Measurements from ENCODE around the gene ANXA4. TPM values are rescaled to one million over a fixed set of nuclear protein-coding genes. Genes with fewer than 3 reads are reported as not detected.
A peak's percentile ranks its signal among the peaks of the same experiment; 100 is the strongest.
"Not testable (repeated sequence)": the region's sequence is repeated elsewhere in the genome, so short reads cannot be mapped to it uniquely, and the experiment has no call there.

ANXA4 gene
- total and polyA plus RNA-seq, 4 donors, result 75.0 to 170 (median 93.6) TPM

GRCh38 chr2:69714539-69715220, 27.3 kb upstream of the ANXA4 start:
- H3K36me3 ChIP-seq (ENCODE audit: control insufficient read depth in 4 of 4, insufficient read depth in 4 of 4, low read length in 4 of 4); H3K9me3 ChIP-seq (ENCODE audit: control insufficient read depth in 4 of 4, insufficient read depth in 3 of 4, low read length in 3 of 4); H3K27me3 ChIP-seq (ENCODE audit: control insufficient read depth in 3 of 3, insufficient read depth in 3 of 3, low read length in 2 of 3); H3K27ac ChIP-seq (ENCODE audit: low read depth in 1 of 2, low read length in 1 of 2); H3K4me3 ChIP-seq; H3K4me1 ChIP-seq (ENCODE audit: control insufficient read depth in 5 of 5, insufficient read depth in 5 of 5, low read length in 5 of 5); H3K9ac ChIP-seq (ENCODE audit: insufficient read depth in 1 of 2, low read length in 2 of 2): not testable (repeated sequence)
- ATAC-seq (ENCODE audit: insufficient read depth, low FRiP score) (peak; percentile 90), DNase-seq (peak; percentile 71 to 72 (median 71))
- peak; percentile 88 for TF ChIP-seq CTCF (IDR thresholded peaks at IDR 0.05; ENCODE audit: control extremely low read depth, extremely low read depth)
- WGBS, 2 donors, result 25 to 26% methylated on average over 9 of the region's 9 CpGs

- H3K9me3 ChIP-seq (ENCODE audit: control insufficient read depth in 4 of 4, insufficient read depth in 3 of 4, low read length in 3 of 4), result no peaks in the 10 kb centered on the region
- H3K27ac ChIP-seq (ENCODE audit: low read depth in 1 of 2, low read length in 1 of 2), result no peak overlapping the region
- no peak for ATAC-seq (ENCODE audit: insufficient read depth, low FRiP score)
- no peak for DNase-seq
- H3K4me3 ChIP-seq, result no peak overlapping the region
- H3K36me3 ChIP-seq (ENCODE audit: control insufficient read depth in 4 of 4, insufficient read depth in 4 of 4, low read length in 4 of 4), result no peaks in the 10 kb centered on the region
- H3K9ac ChIP-seq (ENCODE audit: insufficient read depth in 1 of 2, low read length in 2 of 2), result no peak overlapping the region
- peaks cover 0 to 2% (median 0%) of the 10 kb centered on the region in 3 donors for H3K27me3 ChIP-seq (ENCODE audit: control insufficient read depth in 3 of 3, insufficient read depth in 3 of 3, low read length in 2 of 3)
- peaks cover 0 to 8% (median 2%) of the 10 kb centered on the region in 5 donors for H3K4me1 ChIP-seq (ENCODE audit: control insufficient read depth in 5 of 5, insufficient read depth in 5 of 5, low read length in 5 of 5)
- WGBS, 2 donors, result 96 to 98% methylated on average over 1 of the region's 1 CpG
- TF ChIP-seq CTCF (IDR thresholded peaks at IDR 0.05; ENCODE audit: control extremely low read depth, extremely low read depth), result no peak
Observed at GRCh38 chr2:69715964-69716363, 26.0 kb upstream of the ANXA4 start.

GRCh38 chr2:69716555-69717120, 25.3 kb upstream of the ANXA4 start:
- peaks cover 0 to 8% (median 2%) of the 10 kb centered on the region in 5 donors for H3K4me1 ChIP-seq (ENCODE audit: control insufficient read depth in 5 of 5, insufficient read depth in 5 of 5, low read length in 5 of 5)
- H3K36me3 ChIP-seq (ENCODE audit: control insufficient read depth in 4 of 4, insufficient read depth in 4 of 4, low read length in 4 of 4), result no peaks in the 10 kb centered on the region
- 78 to 86% methylated on average over 13 of the region's 13 CpGs for WGBS, 2 donors
- no peak overlapping the region for H3K27ac ChIP-seq (ENCODE audit: low read depth in 1 of 2, low read length in 1 of 2)
- no peak for ATAC-seq (ENCODE audit: insufficient read depth, low FRiP score)
- H3K4me3 ChIP-seq, result no peak overlapping the region
- H3K9me3 ChIP-seq (ENCODE audit: control insufficient read depth in 4 of 4, insufficient read depth in 3 of 4, low read length in 3 of 4), result no peaks in the 10 kb centered on the region
- DNase-seq, result no peak
- no peak for TF ChIP-seq CTCF (IDR thresholded peaks at IDR 0.05; ENCODE audit: control extremely low read depth, extremely low read depth)
- H3K9ac ChIP-seq (ENCODE audit: insufficient read depth in 1 of 2, low read length in 2 of 2), result no peak overlapping the region
- H3K27me3 ChIP-seq (ENCODE audit: control insufficient read depth in 3 of 3, insufficient read depth in 3 of 3, low read length in 2 of 3), result peaks cover 0 to 2% (median 0%) of the 10 kb centered on the region in 3 donors
